Activated CD4-positive, alpha-beta T cell treated with anti-CD3 and anti-CD28 coated beads for 36 hours (primary cell): ENCODE results near the gene NUDCD3. TPM values are rescaled to one million over a fixed set of nuclear protein-coding genes. Genes with fewer than 3 reads are reported as not detected.

Experiments
- ATAC-seq: fragments of 200-7000 bp; cut with Tn5 transposase; one replicate; pipeline ENCODE4 v1.10.0; 2021; ENCODE audit warnings: mild to moderate bottlenecking, moderate library complexity
- CTCF ChIA-PET: fragments of 350-600 bp; sonication (Branson Sonifier 250); formaldehyde crosslinking; loops from one replicate; lab custom pipeline; 2021; ENCODE audit warnings: antibody characterized with exemption; lab: Charles Lee
- POLR2A ChIA-PET: fragments of 350-600 bp; sonication (Branson Sonifier 250); formaldehyde crosslinking; loops from one replicate; lab custom pipeline; 2021; ENCODE audit warnings: antibody characterized with exemption, inconsistent platforms; lab: Charles Lee
- DNase-seq: peaks from one replicate; pipeline ENCODE4 v3.0.0-alpha.2; 2020
- H3K27ac Mint-ChIP-seq: one replicate; pipeline ENCODE4 v1.8.0; 2021; ENCODE audit warnings: mixed read lengths
- H3K27me3 Mint-ChIP-seq: one replicate; pipeline ENCODE4 v1.8.0; 2021; ENCODE audit warnings: mixed read lengths
- H3K36me3 Mint-ChIP-seq: one replicate; pipeline ENCODE4 v1.8.0; 2021; ENCODE audit warnings: low read depth, mixed read lengths
- H3K4me1 Mint-ChIP-seq: one replicate; pipeline ENCODE4 v1.8.0; 2021; ENCODE audit warnings: mixed read lengths
- H3K4me3 Mint-ChIP-seq: one replicate; pipeline ENCODE4 v1.8.0; 2021; ENCODE audit warnings: mild to moderate bottlenecking, moderate library complexity, mixed read lengths
- H3K9me3 Mint-ChIP-seq: one replicate; pipeline ENCODE4 v1.8.0; 2021; ENCODE audit warnings: low read depth, mixed read lengths
- intact Hi-C, 2 experiments: fragments of 100-400 bp; cut with DNase I in 1 of 2; cut with micrococcal nuclease in 1 of 2; formaldehyde crosslinking; loops; one replicate each; pipeline versions ENCODE4 v1.14.2 to v1.15.1; 2022 to 2024; cut with DNase I, micrococcal nuclease
- total RNA-seq, 2 experiments: library from RNA; stranded (reverse); gene quantifications; one replicate each; pipeline ENCODE4 v1.2.3, GENCODE V29; 2021

Gene NUDCD3
- total RNA-seq, 2 experiments from 2014 or later, result 70.3 to 77.6 TPM

DNA sequence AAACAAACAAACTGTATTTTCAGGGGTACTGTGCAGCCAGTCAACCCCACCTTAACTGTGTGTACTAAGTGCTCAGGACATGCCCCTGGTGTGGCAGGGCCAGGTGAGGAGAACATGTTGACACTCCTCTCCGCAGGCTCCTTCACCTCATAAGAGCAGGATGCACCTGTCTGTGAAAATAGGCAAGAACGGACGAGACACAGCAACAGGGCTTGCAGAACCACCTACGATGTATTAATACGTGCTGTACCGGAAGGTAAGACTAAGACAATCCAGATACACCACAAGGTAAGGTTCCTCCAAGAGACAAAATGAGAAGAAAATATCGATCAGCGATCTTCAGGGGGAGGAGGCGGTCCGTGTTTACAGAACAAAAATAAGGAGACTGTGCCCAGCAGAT, 99.3 kb downstream of the NUDCD3 start:
- no peaks in the 10 kb centered on the region for H3K9me3 Mint-ChIP-seq
- DNase-seq, result no peak
- ChIA-PET CTCF (interaction anchor here (0.6 kb wide), 1 partner anchor 10 kb away, joined by 3 read pairs; no protein-coding TSS in a partner anchor), POLR2A (no interaction called here)
- H3K4me1 Mint-ChIP-seq, result no peaks in the 10 kb centered on the region
- peaks cover 21% of the 10 kb centered on the region for H3K36me3 Mint-ChIP-seq
- no peak overlapping the region for H3K27ac Mint-ChIP-seq
- intact Hi-C loops, result no loop called here
- H3K4me3 Mint-ChIP-seq, result no peak overlapping the region
- no peaks in the 10 kb centered on the region for H3K27me3 Mint-ChIP-seq
- ATAC-seq, result no peak

GRCh38 chr7:44390701-44391100, 99.8 kb downstream of the NUDCD3 start:
- DNase-seq (no peak), ATAC-seq (no peak)
- Mint-ChIP-seq H3K4me1 (no peaks in the 10 kb centered on the region), H3K36me3 (peaks cover 18% of the 10 kb centered on the region), H3K27ac (no peak overlapping the region), H3K4me3 (no peak overlapping the region), H3K9me3 (no peaks in the 10 kb centered on the region), H3K27me3 (no peaks in the 10 kb centered on the region)
- intact Hi-C loops, result no loop called here
- POLR2A ChIA-PET, result no interaction called here
- CTCF ChIA-PET, result interaction anchor here (0.6 kb wide), 1 partner anchor 9 kb away, joined by 3 read pairs; no protein-coding TSS in a partner anchor

DNA sequence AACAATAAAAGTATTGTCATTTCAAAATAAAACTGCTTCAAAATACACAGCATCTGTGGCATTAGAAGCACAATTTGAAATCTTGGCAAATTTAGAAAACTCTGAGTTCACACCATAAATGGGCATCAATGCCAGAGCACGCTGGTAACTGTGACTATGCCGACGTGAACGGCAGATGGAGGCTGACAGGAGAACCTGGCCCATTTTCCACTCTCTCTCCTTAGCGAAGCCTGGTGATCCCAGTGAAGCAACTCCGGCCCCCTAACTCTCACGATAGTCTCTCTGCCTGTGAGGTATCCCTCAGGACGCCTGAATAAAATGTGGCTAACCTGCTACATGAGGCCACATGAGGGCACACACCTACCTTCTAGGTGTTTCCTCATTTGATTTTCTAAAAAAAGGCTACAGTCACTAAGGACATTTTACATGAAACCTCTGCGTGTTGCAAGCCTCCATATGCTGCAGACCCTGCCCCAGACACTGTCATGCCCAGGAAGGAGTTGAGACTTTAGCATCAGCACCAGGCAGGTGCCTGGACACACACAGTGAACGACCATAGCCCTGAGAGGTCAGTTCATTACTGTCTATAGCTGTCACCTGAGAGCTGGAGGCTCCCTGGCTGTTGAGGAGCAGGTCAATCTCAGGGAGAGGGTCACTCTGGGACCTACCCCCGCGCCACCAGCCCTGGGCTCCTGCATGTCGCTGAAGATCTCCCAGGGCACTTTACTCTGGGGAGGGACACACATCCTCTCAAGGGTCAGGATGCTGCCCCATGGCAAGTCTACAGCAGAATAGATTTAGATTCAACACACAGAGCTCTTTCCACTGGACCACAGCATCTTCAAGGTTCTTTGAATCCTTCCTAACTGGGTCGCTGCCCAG, 102.1 kb downstream of the NUDCD3 start:
- ChIA-PET CTCF (no interaction called here), POLR2A (no interaction called here)
- H3K27ac Mint-ChIP-seq, result no peak overlapping the region
- ATAC-seq (no peak), DNase-seq (no peak)
- no peak overlapping the region for H3K4me3 Mint-ChIP-seq
- intact Hi-C loops, result no loop called here
- H3K36me3 Mint-ChIP-seq, result peaks cover 20% of the 10 kb centered on the region
- H3K4me1 Mint-ChIP-seq, result no peaks in the 10 kb centered on the region
- H3K9me3 Mint-ChIP-seq, result no peaks in the 10 kb centered on the region
- no peaks in the 10 kb centered on the region for H3K27me3 Mint-ChIP-seq

GRCh38 chr7:44387389-44387788, 103.1 kb downstream of the NUDCD3 start:
- DNase-seq, result no peak
- H3K27ac Mint-ChIP-seq, result no peak overlapping the region
- H3K4me3 Mint-ChIP-seq, result no peak overlapping the region
- peaks cover 20% of the 10 kb centered on the region for H3K36me3 Mint-ChIP-seq
- no peaks in the 10 kb centered on the region for H3K4me1 Mint-ChIP-seq
- H3K27me3 Mint-ChIP-seq, result no peaks in the 10 kb centered on the region
- no peak for ATAC-seq
- intact Hi-C loops, result no loop called here
- ChIA-PET POLR2A (no interaction called here), CTCF (no interaction called here)
- no peaks in the 10 kb centered on the region for H3K9me3 Mint-ChIP-seq

DNA sequence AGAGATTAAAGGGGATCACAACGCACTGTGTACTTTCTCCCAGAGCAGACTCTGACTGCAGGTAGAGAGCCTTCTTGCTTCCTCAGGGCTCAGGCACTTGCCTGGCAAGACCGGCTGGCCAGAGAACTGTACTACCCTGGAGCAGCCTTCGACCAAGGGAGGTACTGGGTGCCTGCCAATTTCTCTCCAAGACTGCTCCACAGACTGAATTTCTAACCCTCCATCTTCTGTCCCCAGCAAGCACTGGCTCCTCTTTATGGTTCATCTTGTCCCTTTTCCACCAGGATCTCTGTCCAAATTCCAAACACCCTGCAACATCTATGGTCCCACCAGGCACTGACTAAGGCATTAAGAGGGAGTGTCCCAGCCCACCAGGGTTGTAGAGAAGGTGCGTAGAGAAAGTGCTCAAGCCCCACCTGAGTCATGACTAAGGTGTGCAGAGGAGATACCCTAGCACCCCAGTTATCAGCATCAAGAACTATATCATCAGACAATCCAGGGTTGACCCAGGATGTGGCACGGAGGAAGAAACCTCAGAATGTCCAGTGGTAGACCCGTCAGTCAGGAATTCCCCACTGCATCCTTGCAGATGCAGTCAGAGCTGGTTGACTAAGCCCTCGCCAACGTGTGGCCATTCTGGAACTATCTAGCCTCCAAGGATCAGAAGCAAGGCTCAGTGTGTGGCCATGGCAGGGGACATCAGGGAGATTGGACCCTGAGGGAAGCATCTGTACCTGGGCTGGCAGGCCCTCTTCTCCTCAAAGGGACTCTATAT, 104.1 kb downstream of the NUDCD3 start:
- DNase-seq, result no peak
- ATAC-seq, result no peak
- Mint-ChIP-seq H3K4me3 (no peak overlapping the region), H3K9me3 (no peaks in the 10 kb centered on the region), H3K27me3 (no peaks in the 10 kb centered on the region), H3K4me1 (no peaks in the 10 kb centered on the region), H3K36me3 (peaks cover 18% of the 10 kb centered on the region), H3K27ac (no peak overlapping the region)
- ChIA-PET POLR2A (no interaction called here), CTCF (no interaction called here)
- intact Hi-C loops, result no loop called here

GRCh38 chr7:44385434-44386138, 104.9 kb downstream of the NUDCD3 start:
- Mint-ChIP-seq H3K27ac (no peak overlapping the region), H3K4me3 (no peak overlapping the region), H3K9me3 (no peaks in the 10 kb centered on the region), H3K4me1 (no peaks in the 10 kb centered on the region), H3K36me3 (peaks cover 14% of the 10 kb centered on the region), H3K27me3 (no peaks in the 10 kb centered on the region)
- intact Hi-C loops, result no loop called here
- CTCF ChIA-PET, result no interaction called here
- ATAC-seq (no peak), DNase-seq (no peak)
- POLR2A ChIA-PET, result no interaction called here

DNA sequence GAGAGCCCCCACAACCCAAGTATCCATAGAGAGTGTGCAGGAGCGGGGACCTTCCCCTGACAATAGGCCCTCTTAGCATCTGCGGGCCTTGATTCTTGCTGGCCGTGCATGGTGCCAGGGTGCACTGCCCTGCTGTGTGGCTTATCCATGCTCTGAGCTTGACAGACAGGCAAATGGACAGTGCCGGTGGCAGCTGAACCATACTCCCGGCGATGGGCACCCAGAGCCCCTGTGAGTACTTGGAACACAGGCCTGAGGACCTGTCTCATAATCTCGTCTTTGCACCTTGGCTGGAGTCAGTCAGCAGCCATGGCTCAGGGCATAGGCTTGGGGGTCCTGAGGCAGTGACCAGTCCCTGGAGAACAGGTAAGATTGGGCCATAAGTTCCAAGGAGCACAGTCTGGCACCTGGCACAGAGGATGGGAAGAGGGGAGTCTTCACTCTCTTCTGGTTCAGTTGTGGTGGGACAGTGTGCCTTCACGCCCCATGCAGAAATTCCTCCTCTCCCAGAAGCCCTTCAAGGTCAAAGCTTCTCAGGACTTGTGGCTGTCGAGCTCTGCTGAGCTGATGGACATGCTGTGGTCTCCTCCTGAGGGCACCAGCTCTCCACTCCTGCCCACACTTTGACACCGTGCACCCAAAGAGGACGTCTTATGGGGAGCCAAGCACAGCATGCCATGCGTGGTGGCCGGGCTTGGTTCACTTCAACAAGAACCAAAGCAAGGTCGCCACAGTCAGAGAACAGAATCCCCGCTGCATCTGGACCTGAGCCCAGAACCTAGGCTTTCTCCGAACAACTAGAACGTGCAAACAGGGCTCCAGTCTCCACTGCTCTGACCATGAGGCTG, 105.6 kb downstream of the NUDCD3 start:
- no peaks in the 10 kb centered on the region for H3K27me3 Mint-ChIP-seq

GRCh38 chr7:44383566-44383965, 106.9 kb downstream of the NUDCD3 start:
- Mint-ChIP-seq H3K27ac (no peak overlapping the region), H3K36me3 (peaks cover 6% of the 10 kb centered on the region), H3K4me3 (no peak overlapping the region), H3K27me3 (no peaks in the 10 kb centered on the region), H3K9me3 (no peaks in the 10 kb centered on the region), H3K4me1 (no peaks in the 10 kb centered on the region)
- ATAC-seq, result no peak
- no peak for DNase-seq
- CTCF ChIA-PET, result interaction anchor here (0.7 to 1.2 kb wide), 2 partner anchors 10 to 76 kb away, joined by 3 to 4 read pairs; no protein-coding TSS in a partner anchor
- POLR2A ChIA-PET, result no interaction called here
- intact Hi-C loops, result no loop called here

More for the DNA sequence above, 105.6 kb downstream of the NUDCD3 start:
- Mint-ChIP-seq H3K36me3 (peaks cover 11% of the 10 kb centered on the region), H3K9me3 (no peaks in the 10 kb centered on the region), H3K4me1 (no peaks in the 10 kb centered on the region), H3K27ac (no peak overlapping the region), H3K4me3 (no peak overlapping the region)
- ATAC-seq (no peak), DNase-seq (no peak)
- intact Hi-C loops, result no loop called here
- ChIA-PET CTCF (interaction anchor here (1.2 kb wide), 1 partner anchor 11 kb away, joined by 4 read pairs; no protein-coding TSS in a partner anchor), POLR2A (no interaction called here)

- no peak for ATAC-seq
- intact Hi-C loops, result no loop called here
- DNase-seq, result no peak
- Mint-ChIP-seq H3K4me1 (no peaks in the 10 kb centered on the region), H3K36me3 (peaks cover 3% of the 10 kb centered on the region), H3K27me3 (no peaks in the 10 kb centered on the region), H3K9me3 (no peaks in the 10 kb centered on the region), H3K27ac (no peak overlapping the region), H3K4me3 (no peak overlapping the region)
- POLR2A ChIA-PET, result no interaction called here
- CTCF ChIA-PET, result interaction anchor here (0.7 kb wide), 1 partner anchor 75 kb away, joined by 3 read pairs; no protein-coding TSS in a partner anchor
Measured at GRCh38 chr7:44382459-44383265, 107.8 kb downstream of the NUDCD3 start.

GRCh38 chr7:44381494-44382220, 108.8 kb downstream of the NUDCD3 start:
- Mint-ChIP-seq H3K9me3 (no peaks in the 10 kb centered on the region), H3K27me3 (no peaks in the 10 kb centered on the region), H3K4me3 (no peak overlapping the region), H3K4me1 (no peaks in the 10 kb centered on the region), H3K36me3 (peaks cover 3% of the 10 kb centered on the region), H3K27ac (no peak overlapping the region)
- DNase-seq (no peak), ATAC-seq (no peak)
- POLR2A ChIA-PET, result no interaction called here
- intact Hi-C loops, result no loop called here
- CTCF ChIA-PET, result interaction anchor here (0.7 kb wide), 1 partner anchor 9 kb away, joined by 3 read pairs; no protein-coding TSS in a partner anchor
